ENCODE results near the gene MACF1. TPM values are rescaled to one million over a fixed set of nuclear protein-coding genes. Genes with fewer than 3 reads are reported as not detected.

The MACF1 gene
- total and polyA plus RNA-seq, 4 donors = 69.1 to 966 (median 233) TPM

GRCh38 chr1:39484564-39484963 is 280.1 kb downstream of the MACF1 start:
- no peak for TF ChIP-seq CTCF (IDR thresholded peaks at IDR 0.05; ENCODE audit: control extremely low read depth, extremely low read depth)
- DNase-seq (no peak), ATAC-seq (ENCODE audit: insufficient read depth, low FRiP score) (no peak)
- Histone ChIP-seq H3K36me3 (ENCODE audit: control insufficient read depth in 4 of 4, insufficient read depth in 4 of 4, low read length in 4 of 4) (peaks cover 31 to 70% (median 55%) of the 10 kb centered on the region in 4 donors), H3K4me1 (ENCODE audit: control insufficient read depth in 5 of 5, insufficient read depth in 5 of 5, low read length in 5 of 5) (peaks cover 0 to 2% (median 0%) of the 10 kb centered on the region in 5 donors), H3K27ac (ENCODE audit: low read depth in 1 of 2, low read length in 1 of 2) (no peak overlapping the region), H3K9ac (ENCODE audit: insufficient read depth in 1 of 2, low read length in 2 of 2) (no peak overlapping the region), H3K4me3 (no peak overlapping the region), H3K9me3 (ENCODE audit: control insufficient read depth in 4 of 4, insufficient read depth in 3 of 4, low read length in 3 of 4) (no peaks in the 10 kb centered on the region), H3K27me3 (ENCODE audit: control insufficient read depth in 3 of 3, insufficient read depth in 3 of 3, low read length in 2 of 3) (peaks cover 0 to 2% (median 0%) of the 10 kb centered on the region in 3 donors)
- 93 to 94% methylated on average over 7 of the region's 7 CpGs for WGBS, 2 donors

- Histone ChIP-seq H3K4me3 (no peak overlapping the region), H3K27me3 (ENCODE audit: control insufficient read depth in 3 of 3, insufficient read depth in 3 of 3, low read length in 2 of 3) (peaks cover 0 to 2% (median 0%) of the 10 kb centered on the region in 3 donors), H3K36me3 (ENCODE audit: control insufficient read depth in 4 of 4, insufficient read depth in 4 of 4, low read length in 4 of 4) (peaks cover 25 to 63% (median 50%) of the 10 kb centered on the region in 4 donors), H3K9me3 (ENCODE audit: control insufficient read depth in 4 of 4, insufficient read depth in 3 of 4, low read length in 3 of 4) (no peaks in the 10 kb centered on the region), H3K27ac (ENCODE audit: low read depth in 1 of 2, low read length in 1 of 2) (no peak overlapping the region), H3K4me1 (ENCODE audit: control insufficient read depth in 5 of 5, insufficient read depth in 5 of 5, low read length in 5 of 5) (peaks cover 0 to 2% (median 0%) of the 10 kb centered on the region in 5 donors), H3K9ac (ENCODE audit: insufficient read depth in 1 of 2, low read length in 2 of 2) (no peak overlapping the region)
- 87 to 90% methylated on average over 14 of the region's 14 CpGs for WGBS, 2 donors
- no peak for DNase-seq
- TF ChIP-seq CTCF (IDR thresholded peaks at IDR 0.05; ENCODE audit: control extremely low read depth, extremely low read depth) = no peak
- no peak for ATAC-seq (ENCODE audit: insufficient read depth, low FRiP score)
These were observed 280.7 kb downstream of the MACF1 start for GRCh38 chr1:39485046-39485803.

GRCh38 chr1:39488012-39488545 is 283.6 kb downstream of the MACF1 start:
- peaks cover 0 to 9% (median 0%) of the 10 kb centered on the region in 5 donors for H3K4me1 ChIP-seq (ENCODE audit: control insufficient read depth in 5 of 5, insufficient read depth in 5 of 5, low read length in 5 of 5)
- H3K9me3 ChIP-seq (ENCODE audit: control insufficient read depth in 4 of 4, insufficient read depth in 3 of 4, low read length in 3 of 4) = no peaks in the 10 kb centered on the region
- peaks cover 17 to 43% (median 33%) of the 10 kb centered on the region in 4 donors for H3K36me3 ChIP-seq (ENCODE audit: control insufficient read depth in 4 of 4, insufficient read depth in 4 of 4, low read length in 4 of 4)
- no peak for TF ChIP-seq CTCF (IDR thresholded peaks at IDR 0.05; ENCODE audit: control extremely low read depth, extremely low read depth)
- H3K27ac ChIP-seq (ENCODE audit: low read depth in 1 of 2, low read length in 1 of 2) = no peak overlapping the region
- H3K9ac ChIP-seq (ENCODE audit: insufficient read depth in 1 of 2, low read length in 2 of 2) = no peak overlapping the region
- 84 to 92% methylated on average over 5 of the region's 5 CpGs for WGBS, 2 donors
- no peak overlapping the region for H3K4me3 ChIP-seq
- DNase-seq (no peak), ATAC-seq (ENCODE audit: insufficient read depth, low FRiP score) (no peak)
- H3K27me3 ChIP-seq (ENCODE audit: control insufficient read depth in 3 of 3, insufficient read depth in 3 of 3, low read length in 2 of 3) = peaks cover 0 to 12% (median 11%) of the 10 kb centered on the region in 3 donors
